Calu3 (cell line): ENCODE data around the gene GYPC. TPM values are rescaled to one million over a fixed set of nuclear protein-coding genes. Genes with fewer than 3 reads are reported as not detected.

Source experiments
- BruUV-seq: library from RNA; stranded (reverse); fragments of 400-500 nt; replicated peaks from 2 replicates; lab custom pipeline; 2021; lab: Mats Ljungman, UMichigan
- CTCF ChIA-PET: fragments of 300-600 bp; sonication (Branson Sonifier 250); formaldehyde crosslinking; loops from one replicate; lab custom pipeline; 2022; ENCODE audit warnings: antibody characterized with exemption; lab: Charles Lee
- DNase-seq: peaks from one replicate; pipeline ENCODE4 v3.0.0; 2022
- H3K27ac Mint-ChIP-seq: one replicate; pipeline ENCODE4 v1.8.0; 2022; ENCODE audit warnings: mixed read lengths; ENCODE audit not compliant: unreplicated experiment
- H3K27me3 Mint-ChIP-seq: one replicate; pipeline ENCODE4 v1.8.0; 2022; ENCODE audit warnings: mixed read lengths; ENCODE audit not compliant: unreplicated experiment
- H3K36me3 Mint-ChIP-seq: one replicate; pipeline ENCODE4 v1.8.0; 2022; ENCODE audit warnings: mild to moderate bottlenecking, moderate library complexity, mixed read lengths; ENCODE audit not compliant: insufficient read depth, unreplicated experiment
- H3K4me1 Mint-ChIP-seq: one replicate; pipeline ENCODE4 v1.8.0; 2022; ENCODE audit warnings: mild to moderate bottlenecking, low read depth, mixed read lengths; ENCODE audit not compliant: unreplicated experiment
- H3K4me3 Mint-ChIP-seq: one replicate; pipeline ENCODE4 v1.8.0; 2022; ENCODE audit warnings: mild to moderate bottlenecking, low read depth, moderate library complexity, mixed read lengths; ENCODE audit not compliant: unreplicated experiment
- H3K9me3 Mint-ChIP-seq: one replicate; pipeline ENCODE4 v1.8.0; 2022; ENCODE audit warnings: low read depth, mixed read lengths; ENCODE audit not compliant: unreplicated experiment
- CTCF ChIP-seq: fragments of 200-600 bp; IDR thresholded peaks from one replicate; pipeline ENCODE4 v1.8.0; 2022; ENCODE audit warnings: antibody characterized with exemption; ENCODE audit not compliant: unreplicated experiment
- intact Hi-C: fragments of 100-400 bp; cut with micrococcal nuclease; formaldehyde crosslinking; loops from one replicate; pipeline ENCODE4 v1.10.0; 2022; ENCODE audit not compliant: unreplicated experiment
- total RNA-seq: library from RNA; stranded (reverse); gene quantifications from 2 replicates; pipeline ENCODE4 v1.2.3, GENCODE V29; 2022

GYPC gene
- total RNA-seq, 1 experiment from 2014 or later, result not detected

GRCh38 chr2:126717928-126718327, 62.0 kb downstream of the GYPC start:
- Mint-ChIP-seq H3K4me3 (no peak overlapping the region), H3K9me3 (peaks cover 3% of the 10 kb centered on the region), H3K27me3 (peaks cover 30% of the 10 kb centered on the region), H3K4me1 (no peaks in the 10 kb centered on the region), H3K27ac (no peak overlapping the region), H3K36me3 (no peaks in the 10 kb centered on the region)
- BruUV-seq, result no TSS peak
- intact Hi-C loops, result no loop called here
- no peak for TF ChIP-seq CTCF
- no peak for DNase-seq
- CTCF ChIA-PET, result no interaction called here

- peaks cover 38% of the 10 kb centered on the region for H3K27me3 Mint-ChIP-seq
- H3K4me3 Mint-ChIP-seq, result no peak overlapping the region
- CTCF ChIA-PET, result no interaction called here
- peaks cover 5% of the 10 kb centered on the region for H3K9me3 Mint-ChIP-seq
- H3K36me3 Mint-ChIP-seq, result no peaks in the 10 kb centered on the region
- intact Hi-C loops, result no loop called here
- no TSS peak for BruUV-seq
- DNase-seq, result no peak
- H3K4me1 Mint-ChIP-seq, result no peaks in the 10 kb centered on the region
- TF ChIP-seq CTCF, result no peak
- H3K27ac Mint-ChIP-seq, result no peak overlapping the region
Measured at GRCh38 chr2:126719191-126719832, 63.4 kb downstream of the GYPC start.

- CTCF ChIA-PET, result no interaction called here
- H3K9me3 Mint-ChIP-seq, result peaks cover 5% of the 10 kb centered on the region
- intact Hi-C loops, result no loop called here
- H3K27ac Mint-ChIP-seq, result no peak overlapping the region
- no peaks in the 10 kb centered on the region for H3K36me3 Mint-ChIP-seq
- DNase-seq, result no peak
- H3K4me3 Mint-ChIP-seq, result no peak overlapping the region
- no peak for TF ChIP-seq CTCF
- H3K4me1 Mint-ChIP-seq, result no peaks in the 10 kb centered on the region
- peaks cover 38% of the 10 kb centered on the region for H3K27me3 Mint-ChIP-seq
- no TSS peak for BruUV-seq
Measured at GRCh38 chr2:126719833-126720351, 63.9 kb downstream of the GYPC start.

- Mint-ChIP-seq H3K27me3 (peaks cover 38% of the 10 kb centered on the region), H3K36me3 (no peaks in the 10 kb centered on the region), H3K4me1 (no peaks in the 10 kb centered on the region), H3K9me3 (peaks cover 8% of the 10 kb centered on the region), H3K4me3 (no peak overlapping the region), H3K27ac (no peak overlapping the region)
- intact Hi-C loops, result no loop called here
- BruUV-seq, result no TSS peak
- DNase-seq, result no peak
- CTCF ChIA-PET, result no interaction called here
- no peak for TF ChIP-seq CTCF
Measured at GRCh38 chr2:126720638-126721037, 64.7 kb downstream of the GYPC start.
